ENCODE data around the gene STAP1. TPM values are rescaled to one million over a fixed set of nuclear protein-coding genes. Genes with fewer than 3 reads are reported as not detected.

Gene STAP1
- total and polyA plus RNA-seq, 10 of the 15 experiments (the other 5 are each of a cell fraction or from before 2014, with no cell fraction given): 4.6 to 19.4 (median 9.4) TPM

- in situ Hi-C loops (cut with MboI): no loop called here
- WGBS (ENCODE audit: insufficient coverage, insufficient replicate concordance, low lambda C conversion rate, missing lambda C conversion rate): 14% methylated on average over 8 of the region's 8 CpGs
- no TSS peak for BruUV-seq (replicated peaks)
- peak overlapping the region; percentile 64 for H3K4me2 ChIP-seq (ENCODE audit: control insufficient read depth, insufficient read depth)
- no peaks in the 10 kb centered on the region for H3K79me2 ChIP-seq (ENCODE audit: control insufficient read depth, insufficient read depth, low read length)
- H3K27ac ChIP-seq (ENCODE audit: control insufficient read depth, insufficient read depth): peak overlapping the region; percentile 8
- ChIA-PET RAD21 (ENCODE audit: unreplicated experiment) (interaction anchor here (0.6 to 1.4 kb wide), 5 partner anchors 10 to 120 kb away, joined by 3 to 4 read pairs (median 4); partner anchors contain the start of gene UBA6), POLR2A (interaction anchor here (0.6 to 1.4 kb wide), 4 partner anchors 18 to 39 kb away, joined by 3 to 5 read pairs (median 3); no protein-coding TSS in a partner anchor), SMC1A (ENCODE audit: uncharacterized antibody, unreplicated experiment) (interaction anchor here (0.8 to 3.3 kb wide), 14 partner anchors 8 to 766 kb away, joined by 3 to 18 read pairs (median 4); partner anchors contain the start of gene CENPC), CTCF (interaction anchor here (0.7 to 2.6 kb wide), 5 partner anchors 11 to 120 kb away, joined by 3 to 10 read pairs (median 4); partner anchors contain the start of genes CENPC and UBA6)
- no peaks in the 10 kb centered on the region for H3K27me3 ChIP-seq (replicated peaks in 1 of 2; ENCODE audit: control insufficient read depth in 2 of 2, insufficient read depth in 2 of 2, low read length in 1 of 2)
- no peaks in the 10 kb centered on the region; the same call in 2 of the 3 replicates for H3K9me3 ChIP-seq (replicated peaks; ENCODE audit: control insufficient read depth, insufficient read depth, low read length)
- H3K4me1 ChIP-seq (ENCODE audit: control insufficient read depth, insufficient read depth, low read length): peaks cover 18% of the 10 kb centered on the region
- H3K36me3 ChIP-seq (ENCODE audit: control insufficient read depth in 2 of 2, insufficient read depth in 2 of 2, low read length in 1 of 2): no peaks in the 10 kb centered on the region
- H3K9ac ChIP-seq (ENCODE audit: control insufficient read depth, insufficient read depth, low read length): no peak overlapping the region
- no peaks in the 10 kb centered on the region for H4K20me1 ChIP-seq (ENCODE audit: control insufficient read depth, insufficient read depth)
- H3K4me3 ChIP-seq: peak overlapping the region; percentile 40
- intact Hi-C loops (cut with micrococcal nuclease; ENCODE audit: unreplicated experiment): loop anchor here (2.0 kb wide), 1 partner anchor 33 kb away; no protein-coding TSS in a partner anchor
- peak; percentile 65 for ATAC-seq
- no peak for DNase-seq (ENCODE audit: low read depth, low spot score)
- FAIRE-seq: peak; percentile 47
- peak overlapping the region; percentile 67 for H2AFZ ChIP-seq (ENCODE audit: control insufficient read depth, low read depth, low read length)
- TF ChIP-seq, protein P1, sequence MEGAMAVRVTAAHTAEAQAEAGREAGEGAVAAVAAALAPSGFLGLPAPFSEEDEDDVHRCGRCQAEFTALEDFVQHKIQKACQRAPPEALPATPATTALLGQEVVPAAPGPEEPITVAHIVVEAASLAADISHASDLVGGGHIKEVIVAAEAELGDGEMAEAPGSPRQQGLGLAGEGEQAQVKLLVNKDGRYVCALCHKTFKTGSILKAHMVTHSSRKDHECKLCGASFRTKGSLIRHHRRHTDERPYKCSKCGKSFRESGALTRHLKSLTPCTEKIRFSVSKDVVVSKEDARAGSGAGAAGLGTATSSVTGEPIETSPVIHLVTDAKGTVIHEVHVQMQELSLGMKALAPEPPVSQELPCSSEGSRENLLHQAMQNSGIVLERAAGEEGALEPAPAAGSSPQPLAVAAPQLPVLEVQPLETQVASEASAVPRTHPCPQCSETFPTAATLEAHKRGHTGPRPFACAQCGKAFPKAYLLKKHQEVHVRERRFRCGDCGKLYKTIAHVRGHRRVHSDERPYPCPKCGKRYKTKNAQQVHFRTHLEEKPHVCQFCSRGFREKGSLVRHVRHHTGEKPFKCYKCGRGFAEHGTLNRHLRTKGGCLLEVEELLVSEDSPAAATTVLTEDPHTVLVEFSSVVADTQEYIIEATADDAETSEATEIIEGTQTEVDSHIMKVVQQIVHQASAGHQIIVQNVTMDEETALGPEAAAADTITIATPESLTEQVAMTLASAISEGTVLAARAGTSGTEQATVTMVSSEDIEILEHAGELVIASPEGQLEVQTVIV (IDR thresholded peaks at IDR 0.05; ENCODE audit: borderline replicate concordance, partially characterized antibody): no peak
- no peak for TF ChIP-seq TARDBP (IDR thresholded peaks at IDR 0.05; ENCODE audit: borderline replicate concordance)
- no peak for TF ChIP-seq NFXL1 (IDR thresholded peaks at IDR 0.05; ENCODE audit: borderline replicate concordance)
- peak; percentile 17 to 25; a peak in 2 of 4 replicates for TF ChIP-seq IKZF2 (IDR thresholded peaks at IDR 0.05)
- no peak for TF ChIP-seq MXI1 (IDR thresholded peaks at IDR 0.05; ENCODE audit: low read depth, low read length)
- TF ChIP-seq CHD1 (IDR thresholded peaks at IDR 0.05; ENCODE audit: low read depth, low read length): no peak
- TF ChIP-seq ZNF384 (IDR thresholded peaks at IDR 0.05; ENCODE audit: borderline replicate concordance, low read depth, low read length): no peak
- no peak for TF ChIP-seq NR2C2 (IDR thresholded peaks at IDR 0.05; ENCODE audit: borderline replicate concordance, control insufficient read depth, insufficient read length, low read depth)
- TF ChIP-seq ETV6 (conservative IDR thresholded peaks at IDR 0.05 in 1 of 2, IDR thresholded peaks at IDR 0.05 in 1 of 2; ENCODE audit: borderline replicate concordance in 1 of 2, low read depth in 1 of 2): no peak
- TF ChIP-seq, protein P2, sequence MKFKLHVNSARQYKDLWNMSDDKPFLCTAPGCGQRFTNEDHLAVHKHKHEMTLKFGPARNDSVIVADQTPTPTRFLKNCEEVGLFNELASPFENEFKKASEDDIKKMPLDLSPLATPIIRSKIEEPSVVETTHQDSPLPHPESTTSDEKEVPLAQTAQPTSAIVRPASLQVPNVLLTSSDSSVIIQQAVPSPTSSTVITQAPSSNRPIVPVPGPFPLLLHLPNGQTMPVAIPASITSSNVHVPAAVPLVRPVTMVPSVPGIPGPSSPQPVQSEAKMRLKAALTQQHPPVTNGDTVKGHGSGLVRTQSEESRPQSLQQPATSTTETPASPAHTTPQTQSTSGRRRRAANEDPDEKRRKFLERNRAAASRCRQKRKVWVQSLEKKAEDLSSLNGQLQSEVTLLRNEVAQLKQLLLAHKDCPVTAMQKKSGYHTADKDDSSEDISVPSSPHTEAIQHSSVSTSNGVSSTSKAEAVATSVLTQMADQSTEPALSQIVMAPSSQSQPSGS (IDR thresholded peaks at IDR 0.05; ENCODE audit: low read length): no peak
- no peak for TF ChIP-seq ZNF217 (IDR thresholded peaks at IDR 0.05)
- no peak for TF ChIP-seq CREB1 (IDR thresholded peaks at IDR 0.05; ENCODE audit: low read depth)
- TF ChIP-seq MEF2B (IDR thresholded peaks at IDR 0.05; ENCODE audit: partially characterized antibody, poor library complexity, severe bottlenecking): no peak
- peak; percentile 87 for TF ChIP-seq RUNX3 (IDR thresholded peaks at IDR 0.05; ENCODE audit: low read length)
- TF ChIP-seq, protein P3, sequence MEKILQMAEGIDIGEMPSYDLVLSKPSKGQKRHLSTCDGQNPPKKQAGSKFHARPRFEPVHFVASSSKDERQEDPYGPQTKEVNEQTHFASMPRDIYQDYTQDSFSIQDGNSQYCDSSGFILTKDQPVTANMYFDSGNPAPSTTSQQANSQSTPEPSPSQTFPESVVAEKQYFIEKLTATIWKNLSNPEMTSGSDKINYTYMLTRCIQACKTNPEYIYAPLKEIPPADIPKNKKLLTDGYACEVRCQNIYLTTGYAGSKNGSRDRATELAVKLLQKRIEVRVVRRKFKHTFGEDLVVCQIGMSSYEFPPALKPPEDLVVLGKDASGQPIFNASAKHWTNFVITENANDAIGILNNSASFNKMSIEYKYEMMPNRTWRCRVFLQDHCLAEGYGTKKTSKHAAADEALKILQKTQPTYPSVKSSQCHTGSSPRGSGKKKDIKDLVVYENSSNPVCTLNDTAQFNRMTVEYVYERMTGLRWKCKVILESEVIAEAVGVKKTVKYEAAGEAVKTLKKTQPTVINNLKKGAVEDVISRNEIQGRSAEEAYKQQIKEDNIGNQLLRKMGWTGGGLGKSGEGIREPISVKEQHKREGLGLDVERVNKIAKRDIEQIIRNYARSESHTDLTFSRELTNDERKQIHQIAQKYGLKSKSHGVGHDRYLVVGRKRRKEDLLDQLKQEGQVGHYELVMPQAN (conservative IDR thresholded peaks at IDR 0.05): no peak
- TF ChIP-seq JUNB (IDR thresholded peaks at IDR 0.05): peak; percentile 15; the same call in 1 of the 2 replicates
- peak; percentile 45; the same call in 1 of the 2 replicates for TF ChIP-seq CBFB (IDR thresholded peaks at IDR 0.05; ENCODE audit: low read depth)
- TF ChIP-seq POU2F2 (IDR thresholded peaks at IDR 0.05; ENCODE audit: borderline replicate concordance, low read depth, low read length): no peak
These were observed 22.8 kb downstream of the STAP1 start for GRCh38 chr4:67581208-67581857.

All from GM12878 (cell line).